Activated T-cell treated with anti-CD3 and anti-CD28 coated beads for 4 hours (primary cell): Measurements from ENCODE around the gene CHCHD3.
"Not testable (repeated sequence)": the region's sequence is repeated elsewhere in the genome, so short reads cannot be mapped to it uniquely, and the experiment has no call there.

Source experiments
- DNase-seq: peaks from one replicate; pipeline ENCODE4 v3.0.0-alpha.2; 2020

CHCHD3 gene

DNA sequence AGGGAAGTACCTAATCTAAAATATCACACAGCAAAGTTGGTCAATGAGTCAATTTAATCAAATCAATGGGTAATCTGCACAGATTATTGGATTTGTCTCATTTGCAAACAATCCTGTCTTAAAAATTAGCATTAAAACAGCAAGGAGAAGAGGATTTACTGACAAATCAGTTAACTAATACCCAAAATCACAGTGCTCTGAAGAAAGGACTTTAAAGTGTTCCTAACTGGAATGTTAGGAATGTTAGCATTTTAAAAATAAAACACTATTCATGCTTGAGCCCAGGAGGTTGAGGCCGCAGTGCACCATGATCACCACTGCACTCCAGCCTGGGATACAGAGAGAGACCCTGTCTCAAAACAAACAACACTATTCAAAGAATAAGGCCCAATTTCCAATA, 83.1 kb downstream of the CHCHD3 start:
- DNase-seq: no peak

DNA sequence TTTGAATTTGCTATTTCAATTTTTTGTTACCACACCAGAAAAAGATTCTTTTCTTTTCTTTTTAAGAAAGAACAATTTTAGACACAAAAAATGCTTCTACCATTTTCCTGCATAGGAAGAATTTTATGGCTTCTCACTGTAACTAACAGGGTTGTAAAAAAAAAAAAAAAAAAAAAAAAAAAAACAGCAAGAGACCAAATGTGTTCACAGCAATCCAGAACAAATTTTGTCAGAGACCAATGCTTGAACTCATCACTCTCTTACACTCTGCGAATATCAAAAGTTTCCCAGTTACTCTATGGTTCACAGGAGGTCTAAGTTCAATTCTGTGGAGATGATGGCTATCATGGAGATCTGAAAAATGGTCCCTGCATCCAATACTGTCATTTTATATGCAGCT, 84.4 kb downstream of the CHCHD3 start:
- DNase-seq: no peak

DNA sequence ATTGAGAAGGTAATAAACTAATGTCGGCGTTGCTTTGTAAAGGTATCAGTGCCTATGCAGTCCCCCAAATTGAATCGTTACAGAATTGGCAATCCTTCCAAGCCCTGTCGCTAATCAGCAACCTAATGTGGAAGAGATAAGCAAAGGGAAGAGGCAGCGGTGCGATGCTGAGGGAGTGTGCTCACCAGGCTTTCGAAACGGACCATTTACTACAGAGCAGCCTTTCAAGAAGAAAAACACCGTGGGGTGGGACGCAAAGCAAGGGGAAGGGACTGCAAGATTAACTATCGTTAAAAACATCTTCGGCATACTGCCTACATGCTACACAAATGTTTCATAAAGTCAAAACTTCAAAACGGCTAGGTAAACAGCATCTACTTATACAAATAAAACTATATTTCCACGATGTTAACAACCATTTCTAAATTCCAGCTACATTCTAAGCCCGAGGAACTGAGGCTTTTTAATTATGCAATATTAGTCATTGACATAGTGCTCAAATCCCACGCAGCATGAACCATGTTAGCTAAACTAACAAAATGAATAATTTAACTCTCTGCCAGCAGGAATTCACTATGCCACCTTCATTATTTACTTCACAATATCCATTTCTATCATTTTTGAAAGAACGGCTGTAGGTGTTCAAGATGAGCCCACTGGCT, 85.2 kb downstream of the CHCHD3 start:
- no peak for DNase-seq

DNA sequence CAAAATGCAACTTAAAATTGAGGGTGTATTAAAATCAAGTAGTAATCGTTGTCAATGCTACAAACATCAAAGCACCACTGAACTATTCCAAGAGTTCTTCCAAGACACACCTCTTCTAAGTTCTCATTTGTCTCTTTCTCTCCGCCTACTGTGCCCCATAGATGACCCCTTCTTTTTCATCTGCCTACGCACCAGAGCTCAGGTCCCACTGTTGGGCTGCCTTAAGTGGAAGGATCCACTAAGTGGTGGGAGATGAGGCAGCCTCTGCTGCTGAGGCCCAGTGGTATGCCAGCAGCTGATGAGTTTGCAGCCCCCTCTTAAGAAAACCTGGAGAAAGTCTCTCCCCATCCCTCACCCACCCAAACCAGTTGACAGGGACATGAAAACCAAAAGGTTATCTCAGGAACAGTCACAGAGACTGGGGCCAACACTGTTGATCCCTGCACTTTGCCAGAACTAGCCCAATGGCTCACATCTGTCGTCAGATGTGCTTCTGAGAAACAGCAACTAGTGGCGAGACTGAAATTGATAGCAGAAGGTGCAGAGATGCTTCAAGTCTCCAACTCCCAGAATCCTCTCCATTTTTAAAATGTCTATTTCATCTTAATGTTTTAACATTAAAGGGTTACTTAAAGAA, 88.4 kb downstream of the CHCHD3 start:
- no peak for DNase-seq

DNA sequence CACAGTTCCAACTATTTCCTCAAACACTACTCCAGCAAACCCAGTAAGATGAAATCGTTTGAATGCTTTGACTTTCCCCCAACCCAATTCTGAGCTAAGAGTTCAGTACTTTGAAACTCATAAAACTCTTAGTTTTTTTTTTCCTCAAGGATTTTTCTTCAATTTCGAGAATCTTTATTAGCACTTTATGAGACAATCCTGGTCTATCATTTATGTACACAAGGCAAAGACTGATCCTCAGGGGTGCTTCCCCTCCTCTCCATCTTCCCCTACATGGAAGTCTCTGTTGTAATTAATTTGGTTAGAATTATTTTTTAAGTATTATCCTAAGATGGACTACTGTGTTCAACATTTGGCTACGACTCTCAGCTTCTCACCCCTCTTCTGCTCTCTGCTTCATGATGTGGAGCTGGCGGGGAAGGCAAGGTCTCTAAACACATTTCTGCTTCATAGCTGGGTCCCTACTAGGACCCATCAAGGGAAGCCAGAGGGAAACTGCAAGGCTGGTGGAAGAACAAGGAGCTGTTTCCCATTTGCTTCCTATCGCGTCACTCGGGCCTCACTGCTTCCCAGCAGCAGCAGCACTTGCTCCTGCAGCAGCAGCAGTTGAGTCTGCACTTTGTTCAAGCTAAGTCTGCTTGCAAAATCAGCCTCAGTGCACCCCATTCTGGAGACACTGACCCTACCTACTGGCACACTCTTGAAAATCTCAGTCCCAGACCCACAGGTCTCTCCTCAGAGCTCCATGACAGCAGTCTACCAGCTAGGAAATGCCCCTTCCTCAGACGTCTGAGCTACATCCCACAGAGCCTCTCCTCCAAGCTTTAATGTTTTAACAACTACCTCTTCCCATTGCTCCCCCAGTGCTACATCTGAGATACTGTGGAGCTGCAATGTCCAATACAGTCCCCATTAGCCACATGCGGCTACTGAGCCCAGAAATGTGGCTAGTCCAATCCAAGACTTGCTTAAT, 90.0 kb downstream of the CHCHD3 start:
- DNase-seq: no peak

DNA sequence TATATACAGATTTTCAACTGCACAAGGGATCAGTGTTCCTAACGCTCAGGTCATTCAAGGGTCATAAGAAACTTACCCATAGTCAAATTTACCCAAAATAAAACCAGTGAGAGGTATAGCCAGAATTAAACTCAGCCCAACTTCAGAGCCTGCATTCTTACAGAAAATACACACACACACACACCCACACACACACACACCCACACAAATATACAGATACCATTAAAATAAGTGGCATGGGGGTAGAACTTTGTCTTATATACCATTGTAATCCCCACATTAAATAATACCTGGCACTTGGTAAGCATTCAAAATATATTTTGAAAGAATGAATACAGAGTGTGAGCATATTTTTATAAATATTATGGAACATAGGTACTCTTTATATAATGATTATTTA, 93.8 kb downstream of the CHCHD3 start:
- no peak for DNase-seq

DNA sequence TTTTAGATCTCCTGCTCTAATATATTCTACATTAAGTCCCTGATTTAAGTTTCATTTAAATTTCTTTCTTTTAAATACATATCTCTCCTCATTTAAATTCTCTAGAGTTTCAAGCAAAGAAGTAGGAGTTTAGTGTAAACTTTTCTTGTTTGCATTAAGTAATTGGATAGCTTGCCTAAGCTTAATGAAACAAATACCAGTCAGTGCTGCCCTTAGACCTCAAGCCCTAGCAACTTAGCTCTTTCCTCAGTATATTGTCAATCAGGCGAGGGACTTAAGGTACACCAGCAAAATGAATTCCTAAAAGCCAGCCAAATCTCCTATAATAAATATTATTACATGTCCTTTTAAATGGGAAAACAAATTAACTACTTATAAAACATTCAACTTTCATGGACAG, 101.5 kb downstream of the CHCHD3 start:
- DNase-seq: no peak

DNA sequence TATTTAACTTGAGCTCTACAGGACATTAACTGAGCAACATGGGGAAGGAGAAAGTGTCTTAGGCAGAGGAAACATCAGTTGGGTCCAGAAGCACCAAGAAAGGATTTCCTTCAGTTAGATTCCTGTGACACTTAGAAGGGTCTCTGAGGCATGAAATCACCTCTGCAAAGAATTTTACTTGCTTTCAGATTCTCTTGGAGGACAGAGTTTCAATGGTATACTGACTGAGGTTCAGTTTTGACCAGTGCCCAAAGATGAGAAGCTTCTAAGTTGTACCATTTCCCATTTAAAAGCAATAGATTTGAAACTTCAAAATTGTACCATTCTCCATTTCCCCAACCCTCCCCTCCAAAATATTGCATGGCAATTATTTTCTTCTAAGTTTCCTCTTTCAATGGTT, 102.4 kb downstream of the CHCHD3 start:
- no peak for DNase-seq

DNA sequence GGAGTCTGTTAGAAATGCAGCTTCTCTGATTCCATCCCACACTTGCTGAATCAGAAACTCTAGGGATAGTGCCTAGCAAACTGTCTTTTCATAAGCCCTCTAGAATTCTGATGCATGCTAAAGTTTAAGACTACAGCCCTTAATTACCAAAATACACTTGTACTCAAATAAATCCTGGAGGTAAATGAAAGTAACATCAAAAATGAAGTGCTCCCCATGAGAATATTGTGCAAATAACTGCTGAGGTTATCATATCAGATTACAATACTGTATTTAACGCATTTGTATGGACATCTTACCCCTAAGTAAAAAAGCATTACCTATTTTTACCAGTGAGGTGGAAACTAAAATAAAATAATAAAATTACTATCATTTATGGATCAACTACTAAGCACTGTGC, 104.7 kb downstream of the CHCHD3 start:
- DNase-seq: no peak

DNA sequence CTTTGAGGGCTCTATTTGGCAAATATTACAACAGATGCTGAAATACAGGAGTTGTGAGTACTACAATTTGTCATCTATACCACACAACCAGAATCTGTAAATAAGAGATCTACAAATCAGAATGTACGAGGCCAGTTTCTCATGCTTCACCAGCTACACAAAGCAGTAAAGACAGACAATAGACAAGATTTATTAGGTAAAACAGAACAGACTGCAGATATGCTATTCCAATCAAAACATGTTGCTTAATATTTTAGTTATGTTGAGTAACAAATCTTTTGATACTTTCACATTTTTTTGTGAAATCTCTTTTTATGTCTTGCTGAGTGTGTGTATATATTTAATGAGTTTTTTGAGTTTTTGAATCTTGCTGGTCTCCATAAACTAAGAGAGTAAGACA, 109.1 kb downstream of the CHCHD3 start:
- no peak for DNase-seq

DNA sequence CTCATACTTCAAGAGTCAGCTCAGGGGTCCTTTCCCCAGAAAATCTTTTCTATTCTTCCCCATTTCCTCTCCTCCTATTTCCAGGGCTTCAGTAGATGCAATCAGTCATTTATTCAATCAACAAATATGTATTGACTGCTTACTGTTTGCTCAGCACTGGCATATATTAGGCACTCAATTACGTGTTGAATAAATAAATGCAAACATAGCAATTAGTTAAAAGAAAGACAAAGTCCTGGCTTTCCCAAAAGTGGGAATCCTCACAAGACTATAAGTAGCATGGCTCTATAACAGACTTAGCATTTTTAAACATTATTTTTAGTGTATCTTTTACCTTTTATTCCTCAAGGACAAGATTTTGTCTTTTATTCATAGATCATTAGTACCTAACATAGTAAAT, 111.6 kb downstream of the CHCHD3 start:
- no peak for DNase-seq

DNA sequence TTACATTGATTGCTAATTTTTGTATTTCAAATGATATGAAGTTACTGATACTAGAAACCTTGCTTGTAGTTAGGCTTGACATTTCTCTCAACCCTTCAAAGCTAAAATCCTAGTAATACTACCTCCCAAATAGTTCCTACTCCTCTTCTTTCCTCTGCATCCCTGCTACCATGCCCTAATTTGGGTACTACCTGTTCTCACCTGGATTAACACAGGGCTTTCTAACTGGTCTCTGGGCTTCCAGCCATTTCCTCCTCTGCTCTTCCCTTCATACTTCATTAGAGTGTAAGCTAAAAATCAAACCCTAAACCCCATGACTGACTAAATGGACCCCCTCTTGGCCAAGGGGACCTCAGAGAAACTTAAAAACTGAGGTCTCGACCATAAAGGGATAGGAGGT, 112.4 kb downstream of the CHCHD3 start:
- no peak for DNase-seq

DNA sequence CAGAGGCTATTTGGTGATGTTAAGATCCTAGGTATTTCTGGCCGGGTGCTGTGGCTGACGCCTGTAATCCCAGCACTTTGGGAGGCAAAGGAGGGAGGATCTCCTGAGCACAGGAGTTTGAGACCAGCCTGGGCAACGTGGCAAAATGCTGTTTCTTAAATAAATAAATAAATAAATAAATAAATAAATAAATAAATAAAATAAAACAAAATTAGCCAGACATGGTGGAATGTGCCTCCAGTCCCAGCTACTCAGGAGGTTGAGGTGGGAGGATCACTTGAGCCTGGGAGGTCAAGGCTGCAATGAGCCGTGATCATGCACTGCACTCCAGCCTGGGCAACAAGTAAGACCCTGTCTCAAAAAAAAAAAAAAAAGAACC, 114.4 kb downstream of the CHCHD3 start:
- not testable (repeated sequence) for DNase-seq

DNA sequence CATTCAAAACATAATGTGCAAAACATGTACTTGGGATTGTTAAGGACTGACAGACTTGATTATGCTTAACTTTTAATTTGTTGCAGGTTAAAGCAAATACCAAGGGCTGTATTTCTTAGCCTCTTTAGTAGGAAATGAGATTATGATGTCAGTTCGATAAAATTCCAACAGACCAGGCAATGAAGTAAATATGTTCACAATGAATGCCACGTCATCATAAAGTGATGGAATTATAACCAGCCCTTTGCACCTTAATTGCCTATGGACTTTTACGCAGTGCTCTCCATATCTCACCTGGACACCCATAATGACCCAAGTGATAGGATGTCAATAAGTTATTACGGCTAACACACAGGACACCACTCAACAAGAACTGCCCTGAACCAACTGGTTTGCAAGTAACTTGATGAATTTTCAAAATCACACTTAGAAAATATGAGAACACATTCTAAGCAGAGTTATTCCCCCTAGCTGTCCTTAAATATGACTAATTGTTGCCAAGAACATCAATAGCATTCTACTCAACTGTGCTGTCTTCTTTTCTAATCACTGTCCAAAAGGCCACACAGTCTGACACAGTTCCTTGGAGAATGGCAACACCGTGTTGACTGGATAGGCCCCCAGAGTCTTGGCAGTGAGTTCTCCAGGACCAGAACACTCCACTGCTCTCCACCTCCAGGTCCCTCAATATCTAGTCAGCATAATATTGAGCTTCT, 115.0 kb downstream of the CHCHD3 start:
- no peak for DNase-seq

DNA sequence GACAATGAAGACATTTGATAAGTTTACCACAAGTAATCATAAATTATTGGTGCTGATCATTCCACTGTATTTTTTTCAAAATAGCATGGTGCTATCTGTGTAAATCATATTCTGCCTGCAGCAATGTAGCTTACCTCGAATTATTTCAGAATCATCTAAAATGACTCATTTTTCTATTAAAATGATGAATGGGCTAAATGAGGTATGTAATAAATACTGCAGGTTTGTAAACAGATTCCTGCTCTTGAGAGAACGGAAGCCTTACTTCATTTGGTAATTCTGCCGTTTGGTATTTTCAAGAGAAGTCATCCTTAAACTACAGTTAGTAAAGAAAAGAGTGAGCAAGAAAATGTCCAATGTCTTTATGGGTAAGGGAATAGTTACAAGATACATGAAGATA, 115.9 kb downstream of the CHCHD3 start:
- DNase-seq: no peak

DNA sequence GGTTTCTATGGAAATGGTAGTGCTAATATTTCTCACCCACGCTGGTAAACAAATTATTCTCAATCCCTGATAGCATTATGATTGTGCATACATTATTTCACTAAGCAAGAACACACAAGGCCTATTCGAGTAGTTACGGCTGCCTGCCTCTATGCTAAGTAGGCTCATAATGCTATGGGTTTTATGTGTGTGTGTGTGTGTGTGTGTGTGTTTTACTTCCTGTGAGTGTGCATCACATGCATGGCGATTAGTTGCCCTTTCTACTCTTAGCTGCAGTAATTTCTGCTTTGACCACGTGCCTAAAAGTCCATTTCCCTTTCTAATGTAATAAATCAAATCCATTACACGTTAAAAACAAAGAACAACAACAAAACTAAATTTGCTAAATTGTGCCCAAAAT, 117.0 kb downstream of the CHCHD3 start:
- DNase-seq: no peak

DNA sequence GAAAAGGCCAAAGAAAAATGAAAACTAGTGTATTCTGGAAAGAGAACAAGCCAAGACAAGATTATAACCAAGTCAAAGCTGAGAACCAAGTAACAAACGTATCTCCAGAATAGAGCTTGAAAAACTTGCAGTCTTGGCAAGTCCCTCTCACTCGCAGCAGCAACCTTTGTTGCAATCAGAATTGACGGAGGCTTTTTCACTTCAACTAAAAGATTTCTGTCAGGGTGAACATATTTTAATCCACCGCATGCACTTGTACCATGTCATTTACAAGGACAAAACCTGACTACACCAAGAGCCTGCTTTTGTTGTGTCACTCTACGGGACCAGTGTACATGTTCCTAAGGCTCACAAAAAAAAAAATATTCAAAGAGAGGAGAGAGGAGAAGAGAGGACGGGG, 122.0 kb downstream of the CHCHD3 start:
- no peak for DNase-seq

DNA sequence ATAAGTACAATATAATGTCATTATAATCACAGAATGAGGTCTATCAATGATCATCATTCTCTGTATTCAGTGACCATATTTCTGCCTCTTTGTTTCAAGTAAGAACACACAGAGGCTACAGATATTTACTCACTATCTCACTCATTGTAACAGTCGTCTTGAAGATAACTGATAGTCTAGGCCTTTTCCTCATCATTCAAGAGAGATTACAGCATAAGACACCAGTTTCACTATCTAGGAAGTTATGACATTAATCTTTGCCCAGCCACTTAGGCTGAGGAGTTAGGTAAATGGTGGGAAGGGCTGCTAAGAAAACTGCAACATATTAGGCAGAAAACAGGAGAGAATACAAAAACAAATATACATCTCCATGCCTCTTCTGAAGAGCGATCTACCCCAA, 125.3 kb downstream of the CHCHD3 start:
- DNase-seq: no peak

DNA sequence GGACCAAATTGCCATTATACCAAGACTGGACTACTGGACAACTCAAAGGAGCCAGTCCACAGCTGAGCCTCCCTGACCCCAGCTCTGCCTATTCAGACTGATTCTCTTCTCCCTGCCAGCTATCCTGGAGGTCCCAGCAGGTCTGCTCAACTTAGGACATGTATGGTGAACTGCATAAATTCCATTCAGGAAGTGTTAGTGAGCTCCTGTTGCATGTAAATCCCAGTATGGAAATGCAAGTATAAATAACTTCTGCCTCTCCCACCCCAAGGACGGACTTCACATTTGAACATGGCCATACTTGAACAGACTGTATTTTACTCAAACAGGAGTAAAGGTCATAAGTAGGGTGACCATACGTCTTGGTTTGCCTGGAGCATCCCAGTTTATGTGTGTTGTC, 128.4 kb downstream of the CHCHD3 start:
- no peak for DNase-seq

DNA sequence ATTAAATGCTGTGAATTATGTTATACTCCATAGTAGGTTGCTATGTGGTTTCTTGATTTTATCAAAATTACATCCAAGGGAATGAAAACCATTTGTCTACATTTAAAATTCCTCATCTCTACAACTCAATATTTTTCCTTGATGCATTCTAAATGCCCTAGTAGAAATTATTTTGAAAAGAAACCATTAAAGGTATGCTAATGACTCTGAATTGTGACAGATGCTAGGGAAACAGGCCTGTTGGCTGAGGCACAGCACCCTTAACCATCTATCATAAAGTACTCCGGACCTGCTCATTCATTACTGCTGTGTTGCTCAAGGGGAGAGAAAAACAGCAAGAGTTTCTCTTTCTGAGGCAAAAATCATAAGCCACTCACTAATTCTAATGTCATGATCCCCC, 131.2 kb downstream of the CHCHD3 start:
- DNase-seq: no peak

DNA sequence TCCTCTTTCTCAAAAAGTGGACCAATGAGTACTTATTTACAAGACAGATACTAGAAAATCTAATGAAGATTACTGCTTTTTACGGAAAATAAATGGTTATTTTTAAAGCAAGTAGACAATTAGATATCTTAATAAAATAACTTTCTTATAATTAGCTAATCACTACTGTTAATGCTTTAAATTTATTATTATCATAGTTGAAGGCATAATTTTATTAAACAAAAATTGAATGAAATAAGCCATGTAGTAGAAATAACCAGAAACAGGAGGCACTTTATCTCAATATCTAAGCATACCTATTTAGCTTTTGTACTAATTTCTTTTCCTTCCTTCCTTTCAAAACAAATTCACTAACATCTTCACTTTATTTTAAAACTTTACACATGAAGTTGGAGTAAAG, 134.9 kb downstream of the CHCHD3 start:
- no peak for DNase-seq

DNA sequence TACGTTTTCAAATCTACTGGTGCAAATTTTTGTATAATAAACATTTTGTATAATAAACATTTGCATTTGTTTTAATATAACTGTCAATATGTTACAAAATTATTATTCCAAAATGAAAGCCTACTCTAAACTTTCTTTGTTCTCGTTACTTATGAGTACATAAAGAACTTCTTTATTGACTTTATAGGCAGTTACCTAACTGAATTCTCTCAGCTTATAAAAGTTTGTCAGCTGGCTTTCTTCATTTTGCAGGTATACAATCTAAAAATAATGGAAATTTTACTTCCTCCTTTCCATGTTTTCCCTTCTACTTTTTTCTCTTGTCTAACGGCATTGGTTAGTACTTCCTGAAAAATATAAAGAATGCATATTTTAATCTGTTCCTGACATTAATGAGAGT, 137.1 kb downstream of the CHCHD3 start:
- no peak for DNase-seq

DNA sequence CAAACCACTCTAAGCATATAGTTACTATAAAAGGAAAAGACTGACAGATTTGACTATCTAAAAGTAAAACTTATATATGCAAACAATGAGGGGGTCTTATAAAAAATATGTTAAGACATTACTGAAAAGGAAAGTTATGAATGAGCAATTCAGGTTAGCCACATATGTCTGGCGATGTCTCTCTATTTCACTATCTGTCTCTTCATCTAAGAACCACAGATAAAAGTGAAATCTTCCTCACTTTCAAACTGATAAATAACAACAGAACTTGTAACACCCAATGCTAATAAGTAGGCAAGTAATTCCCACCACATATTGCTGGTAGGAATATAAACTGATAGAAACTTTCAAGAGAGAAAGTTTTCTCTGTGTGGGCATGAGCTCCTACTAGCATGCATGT, 138.2 kb downstream of the CHCHD3 start:
- no peak for DNase-seq
